Measurements from ENCODE around the gene GADL1. TPM values are rescaled to one million over a fixed set of nuclear protein-coding genes. Genes with fewer than 3 reads are reported as not detected.
A peak's percentile ranks its signal among the peaks of the same experiment; 100 is the strongest.

Gene GADL1
- polyA plus RNA-seq, 3 donors = 2.4 to 6.0 (median 3.9) TPM

DNA sequence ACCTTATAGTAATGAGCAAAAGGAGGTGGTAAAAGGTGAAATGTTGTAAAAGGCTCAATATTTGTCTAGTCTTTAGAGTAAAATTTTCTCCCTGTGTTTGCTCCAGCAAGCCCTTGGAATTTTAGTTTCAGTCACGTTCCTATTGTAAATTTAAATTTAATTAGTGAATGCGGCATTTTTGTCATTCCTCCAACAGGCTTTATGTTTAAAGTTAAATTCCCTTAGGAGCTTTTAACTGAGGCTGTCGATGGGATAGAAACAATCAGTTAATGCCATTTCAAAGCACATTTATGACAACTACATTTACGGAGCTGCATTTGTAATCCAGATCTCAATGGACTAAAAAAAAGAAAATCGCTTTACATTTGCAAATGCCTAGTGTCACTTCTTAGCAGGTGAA, 868 bp upstream of the GADL1 start:
- DNase-seq (ENCODE audit: extremely low read depth in 1 of 11, low read depth in 9 of 11, low spot score in 4 of 11) = peak in 7 of 11 donors; percentile 12 to 46 (median 18)

GRCh38 chr3:30893678-30894325, 659 bp downstream of the GADL1 start:
- DNase-seq (ENCODE audit: extremely low read depth in 1 of 11, low read depth in 9 of 11, low spot score in 4 of 11) = no peak

DNA sequence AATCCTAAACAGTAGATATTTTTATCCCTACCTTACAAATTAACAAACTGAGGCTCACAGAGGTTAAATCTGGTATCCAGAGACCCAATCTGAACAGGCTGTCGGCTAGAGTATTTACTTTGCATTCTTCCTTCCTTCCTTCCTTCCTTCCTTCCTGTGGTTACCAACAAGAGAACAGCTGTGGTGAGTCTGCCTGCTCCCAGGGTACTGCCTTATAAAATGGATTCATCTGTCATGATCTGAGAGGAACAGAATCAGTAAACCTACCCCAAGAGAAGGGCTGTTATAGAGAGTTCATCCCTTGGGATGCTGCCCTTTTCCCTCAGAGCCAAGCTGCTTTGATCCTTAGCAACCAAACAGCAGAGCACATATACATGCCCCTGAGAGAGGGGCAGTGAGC, 3.6 kb downstream of the GADL1 start:
- DNase-seq (ENCODE audit: extremely low read depth in 1 of 11, low read depth in 9 of 11, low spot score in 4 of 11) = no peak

- no peak for DNase-seq (ENCODE audit: extremely low read depth in 1 of 11, low read depth in 9 of 11, low spot score in 4 of 11)
These were observed 7.6 kb downstream of the GADL1 start for GRCh38 chr3:30886888-30887287.

GRCh38 chr3:30878862-30879261, 15.6 kb downstream of the GADL1 start:
- DNase-seq (ENCODE audit: extremely low read depth in 1 of 11, low read depth in 9 of 11, low spot score in 4 of 11) = no peak

DNA sequence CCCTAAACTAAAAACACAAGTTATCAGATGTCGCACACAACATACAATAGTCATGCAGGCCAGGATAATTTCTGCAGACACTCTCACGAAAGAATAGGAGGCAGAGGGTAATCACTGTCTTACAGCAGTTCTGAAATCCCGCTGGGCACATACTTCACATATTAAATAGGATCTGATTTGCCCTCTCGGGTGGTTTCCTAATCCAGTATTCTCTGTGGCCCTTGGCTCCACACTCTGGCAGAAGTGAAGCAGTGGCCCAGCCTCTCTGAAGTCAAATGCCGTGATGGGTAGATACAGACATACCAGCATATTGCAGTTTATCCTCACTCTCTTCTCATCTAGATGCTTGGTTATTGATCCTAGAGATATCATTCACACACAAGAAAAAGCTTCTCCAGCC, 19.0 kb downstream of the GADL1 start:
- no peak for DNase-seq (ENCODE audit: extremely low read depth in 1 of 11, low read depth in 9 of 11, low spot score in 4 of 11)

- DNase-seq (ENCODE audit: extremely low read depth in 1 of 11, low read depth in 9 of 11, low spot score in 4 of 11) = no peak
These were observed 20.8 kb downstream of the GADL1 start for GRCh38 chr3:30873671-30874070.

DNA sequence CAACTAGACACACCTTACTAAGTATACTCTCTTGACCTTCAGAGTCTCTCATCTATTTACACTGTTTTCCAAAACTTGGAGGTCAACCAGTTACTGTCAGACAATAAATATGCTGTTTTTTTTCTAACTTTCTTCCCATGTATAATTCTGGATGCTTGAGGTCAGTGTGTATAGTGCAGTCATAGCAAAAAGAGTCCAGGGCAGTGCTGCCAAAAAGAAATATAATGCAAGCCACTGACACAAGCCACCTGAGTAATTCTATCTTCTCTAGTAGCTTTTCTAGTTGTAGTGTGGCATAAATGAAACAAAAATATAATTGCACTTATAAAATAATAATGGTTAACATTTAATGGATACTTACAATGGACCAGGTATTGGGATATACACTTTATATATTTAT, 21.6 kb downstream of the GADL1 start:
- no peak for DNase-seq (ENCODE audit: extremely low read depth in 1 of 11, low read depth in 9 of 11, low spot score in 4 of 11)

DNA sequence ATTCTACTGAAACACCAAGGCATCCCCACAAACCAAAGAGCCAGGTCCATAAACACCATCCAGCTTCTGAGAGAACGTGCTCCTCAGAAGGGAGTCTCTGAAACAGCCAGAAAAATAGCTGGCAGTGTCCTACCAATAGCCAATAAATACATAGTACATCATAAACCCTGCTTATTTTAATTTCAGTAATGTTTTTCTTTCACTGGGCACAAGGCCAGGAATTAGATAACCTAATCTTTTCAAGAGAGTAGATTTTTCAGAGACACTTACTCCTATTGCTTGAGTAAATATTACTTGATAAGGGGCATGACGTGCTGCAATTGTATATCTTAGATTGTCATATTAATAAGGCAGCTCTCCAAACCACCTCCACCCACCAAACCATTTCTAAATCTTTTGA, 22.7 kb downstream of the GADL1 start:
- no peak for DNase-seq (ENCODE audit: extremely low read depth in 1 of 11, low read depth in 9 of 11, low spot score in 4 of 11)

GRCh38 chr3:30864836-30865235, 29.6 kb downstream of the GADL1 start:
- no peak for DNase-seq (ENCODE audit: extremely low read depth in 1 of 11, low read depth in 9 of 11, low spot score in 4 of 11)

DNA sequence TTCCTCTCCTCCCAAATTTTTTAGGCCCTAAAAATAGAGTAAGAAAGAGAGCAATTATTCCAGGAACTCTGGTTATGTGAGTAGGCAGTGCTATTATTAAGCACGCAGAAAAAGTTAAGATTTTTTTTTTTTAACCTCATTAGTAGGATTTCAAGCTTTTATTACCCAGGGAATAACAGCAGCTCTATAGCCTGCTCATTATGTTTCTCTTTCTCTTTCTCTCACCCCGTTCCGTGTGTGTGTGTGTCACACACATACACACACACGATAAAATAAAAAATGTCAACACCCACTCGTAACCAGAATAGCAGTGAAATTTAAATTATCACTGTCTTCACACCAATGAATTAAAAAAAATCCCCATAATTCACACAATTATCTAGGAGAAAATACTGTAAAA, 30.3 kb downstream of the GADL1 start:
- no peak for DNase-seq (ENCODE audit: extremely low read depth in 1 of 11, low read depth in 9 of 11, low spot score in 4 of 11)

GRCh38 chr3:30862004-30862403, 32.5 kb downstream of the GADL1 start:
- no peak for DNase-seq (ENCODE audit: extremely low read depth in 1 of 11, low read depth in 9 of 11, low spot score in 4 of 11)

DNA sequence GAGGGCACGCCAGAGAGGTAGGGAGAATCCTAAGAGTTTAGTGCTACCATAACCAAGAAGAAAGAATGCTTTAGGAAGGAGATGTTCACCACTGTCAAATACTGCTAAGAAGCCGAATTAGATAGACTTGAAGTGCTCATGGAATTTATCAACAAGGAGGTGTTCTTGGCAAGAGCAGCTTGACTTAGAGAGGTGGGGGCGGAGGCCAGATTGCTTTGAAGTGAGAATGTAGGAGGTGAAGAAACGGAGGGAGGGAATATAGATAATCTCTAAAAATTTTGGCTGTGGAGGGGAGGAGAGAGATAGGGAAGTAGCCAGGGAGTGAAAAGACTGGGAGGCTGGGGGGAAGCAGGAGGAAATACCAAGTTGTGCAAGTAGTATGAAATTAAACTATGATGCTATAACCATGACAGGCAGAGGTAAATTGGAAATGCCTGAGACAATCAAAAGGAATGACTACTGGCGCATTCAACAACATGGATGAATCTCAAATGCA, 35.5 kb downstream of the GADL1 start:
- no peak for DNase-seq (ENCODE audit: extremely low read depth in 1 of 11, low read depth in 9 of 11, low spot score in 4 of 11)

- peak in 2 of 11 donors; percentile 0 to 29 for DNase-seq (ENCODE audit: extremely low read depth in 1 of 11, low read depth in 9 of 11, low spot score in 4 of 11)
These were observed 38.8 kb downstream of the GADL1 start for GRCh38 chr3:30855400-30856292.

DNA sequence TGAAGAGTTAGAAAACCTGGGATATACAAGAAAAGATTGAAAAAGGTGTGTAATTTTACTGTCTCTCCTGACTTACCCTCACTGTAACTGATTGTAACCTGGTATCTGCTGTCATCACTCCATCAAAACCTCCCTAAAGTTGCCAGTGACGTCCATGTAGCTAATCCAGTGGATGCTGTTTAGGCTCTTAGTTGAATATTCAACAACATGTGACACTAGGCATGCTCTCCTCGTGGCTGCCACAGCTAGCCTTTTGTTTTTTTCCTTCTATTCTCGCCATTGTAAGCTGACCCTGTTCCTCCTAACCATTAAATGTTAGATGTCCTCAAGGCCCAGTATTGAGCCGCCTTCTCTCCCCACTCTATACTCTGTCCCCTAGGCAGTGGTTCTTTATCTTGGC, 41.6 kb downstream of the GADL1 start:
- DNase-seq (ENCODE audit: extremely low read depth in 1 of 11, low read depth in 9 of 11, low spot score in 4 of 11) = no peak

- no peak for DNase-seq (ENCODE audit: extremely low read depth in 1 of 11, low read depth in 9 of 11, low spot score in 4 of 11)
These were observed 46.2 kb downstream of the GADL1 start for GRCh38 chr3:30848087-30848779.

- no peak for DNase-seq (ENCODE audit: extremely low read depth in 1 of 11, low read depth in 9 of 11, low spot score in 4 of 11)
These were observed 46.9 kb downstream of the GADL1 start for GRCh38 chr3:30847592-30847991.

DNA sequence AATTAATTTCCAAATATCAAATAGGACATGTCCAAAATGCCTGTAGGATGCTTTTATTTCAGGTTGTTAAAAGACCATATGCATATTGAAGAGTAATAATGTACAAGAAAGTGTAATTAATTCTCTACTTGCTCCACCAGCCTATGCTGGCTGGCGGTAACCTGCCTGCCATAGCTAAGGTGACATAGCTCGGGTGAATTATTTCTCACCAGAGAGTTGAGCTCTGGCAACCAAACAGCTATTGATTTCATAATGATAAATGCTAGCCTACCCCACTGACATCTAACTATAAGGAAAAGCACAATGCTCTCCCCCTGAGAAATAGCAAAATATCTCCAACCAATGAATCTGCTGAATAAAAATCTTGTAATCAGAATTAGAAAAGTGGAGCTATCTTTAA, 48.9 kb downstream of the GADL1 start:
- DNase-seq (ENCODE audit: extremely low read depth in 1 of 11, low read depth in 9 of 11, low spot score in 4 of 11) = no peak

- no peak for DNase-seq (ENCODE audit: extremely low read depth in 1 of 11, low read depth in 9 of 11, low spot score in 4 of 11)
These were observed 50.6 kb downstream of the GADL1 start for GRCh38 chr3:30843877-30844276.

DNA sequence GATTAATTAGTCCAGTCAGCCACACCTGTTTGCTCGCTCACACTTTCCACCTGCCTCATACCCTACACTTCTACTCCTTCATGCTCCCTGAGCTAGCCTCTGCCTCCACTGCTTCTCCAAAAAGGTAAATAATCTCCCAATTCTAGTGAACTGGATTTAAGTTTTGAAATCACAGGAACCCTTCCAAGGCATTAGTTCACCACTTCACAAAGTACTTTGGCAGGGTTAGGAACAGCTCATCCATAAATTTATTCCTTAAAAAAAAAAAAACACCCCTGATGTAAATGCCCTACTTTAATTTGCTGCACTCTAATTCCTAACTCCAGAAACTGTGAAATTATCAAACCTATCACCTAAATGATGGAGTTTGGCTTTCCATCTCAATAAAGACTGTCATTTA, 58.3 kb downstream of the GADL1 start:
- DNase-seq (ENCODE audit: extremely low read depth in 1 of 11, low read depth in 9 of 11, low spot score in 4 of 11) = no peak

Data from renal cortex interstitium (tissue), 11 donors.